Neural cell (in vitro differentiated cells): ENCODE measurements around the gene ZNF277.
"Not testable (repeated sequence)": the region's sequence is repeated elsewhere in the genome, so short reads cannot be mapped to it uniquely, and the experiment has no call there.

Experiments used
- EZH2 ChIP-seq: fragments of 200-600, 300-800 bp; shearing (Covaris generic), sonication (generic); IDR thresholded peaks from 2 replicates; pipeline ENCODE4 v1.6.1; 2014; ENCODE audit warnings: antibody characterized with exemption, low read length, borderline replicate concordance, mild to moderate bottlenecking; ENCODE audit not compliant: insufficient read depth, poor library complexity, severe bottlenecking
- MXI1 ChIP-seq: fragments of 450-650 bp; conservative IDR thresholded peaks from 2 replicates; pipeline ENCODE4 v1.6.1; 2014; ENCODE audit warnings: antibody characterized with exemption, mild to moderate bottlenecking; ENCODE audit not compliant: poor library complexity, severe bottlenecking
- RAD21 ChIP-seq: fragments of 450-650 bp; conservative IDR thresholded peaks from 2 replicates; pipeline ENCODE4 v1.6.1; 2014; ENCODE audit warnings: antibody characterized with exemption, mild to moderate bottlenecking, moderate library complexity

DNA sequence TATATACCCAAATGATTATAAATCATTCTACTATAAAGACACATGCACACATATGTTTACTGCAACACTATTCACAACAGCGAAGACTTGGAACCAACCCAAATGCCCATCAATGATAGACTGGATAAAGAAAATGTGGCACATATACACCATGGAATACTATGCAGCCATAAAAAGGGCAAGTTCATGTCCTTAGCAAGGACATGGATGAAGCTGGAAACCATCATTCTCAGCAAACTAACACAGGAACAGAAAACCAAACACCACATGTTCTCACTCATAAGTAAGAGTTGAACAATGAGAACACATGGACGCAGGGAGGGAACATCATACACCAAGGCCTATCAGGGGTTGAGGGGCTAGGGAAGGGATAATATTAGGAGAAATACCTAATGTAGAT lies 110.3 kb downstream of the ZNF277 start:
- not testable (repeated sequence) for TF ChIP-seq EZH2, MXI1, RAD21
